Activated CD4-positive, CD25-positive, alpha-beta regulatory T cell (primary cell): ENCODE measurements around the gene CPNE2.
"Not testable (repeated sequence)": the region's sequence is repeated elsewhere in the genome, so short reads cannot be mapped to it uniquely, and the experiment has no call there.

Source experiments
- DNase-seq, 4 experiments: peaks; one replicate each; lab custom pipeline; 2025; lab: John Stamatoyannopoulos, UW

The CPNE2 gene

GRCh38 chr16:57091975-57092785 is at the start of gene CPNE2:
Gene CPNE2, plus strand, starts transcription at chr16:57092583. Its CDS starts 18,160 bp downstream, at chr16:57110743.
- no peak for DNase-seq

GRCh38 chr16:57043248-57043647 is 49.1 kb upstream of the CPNE2 start:
- no peak for DNase-seq

DNA sequence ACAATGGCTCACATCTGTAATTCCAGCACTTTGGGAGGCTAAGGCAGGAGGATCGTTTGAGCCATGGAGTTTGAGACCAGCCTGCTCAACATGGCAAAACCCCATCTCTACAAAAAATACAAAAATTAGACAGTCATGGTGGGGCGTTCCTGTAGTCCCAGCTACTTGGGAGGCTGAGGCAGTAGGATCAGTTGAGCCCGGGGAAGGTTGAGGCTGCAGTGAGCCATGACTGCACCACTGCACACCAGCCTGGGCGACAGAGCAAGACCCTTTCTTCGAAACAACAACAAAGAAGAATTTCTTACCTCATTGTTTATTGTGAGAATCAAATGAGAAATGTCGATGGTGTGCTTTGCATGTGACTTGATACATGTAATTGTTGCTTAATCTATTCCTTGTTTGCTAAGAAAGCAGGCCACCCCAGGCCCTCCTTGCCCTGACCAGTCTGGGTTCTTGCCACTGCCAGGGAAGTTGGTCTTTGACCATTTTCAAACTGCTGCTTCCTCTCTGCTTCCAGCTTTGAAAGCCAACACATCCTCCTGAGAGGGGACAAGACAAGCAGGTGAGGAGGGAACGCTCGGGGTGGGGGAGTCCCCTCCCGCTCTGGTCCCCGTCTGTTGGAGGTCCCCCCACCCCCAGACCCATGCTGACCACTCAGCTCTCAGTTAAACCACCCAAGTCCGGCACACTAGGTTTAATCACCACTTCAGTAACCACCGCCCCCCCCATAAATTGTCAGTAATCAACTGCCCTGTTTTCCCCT is 47.3 kb upstream of the CPNE2 start:
- no peak for DNase-seq

DNA sequence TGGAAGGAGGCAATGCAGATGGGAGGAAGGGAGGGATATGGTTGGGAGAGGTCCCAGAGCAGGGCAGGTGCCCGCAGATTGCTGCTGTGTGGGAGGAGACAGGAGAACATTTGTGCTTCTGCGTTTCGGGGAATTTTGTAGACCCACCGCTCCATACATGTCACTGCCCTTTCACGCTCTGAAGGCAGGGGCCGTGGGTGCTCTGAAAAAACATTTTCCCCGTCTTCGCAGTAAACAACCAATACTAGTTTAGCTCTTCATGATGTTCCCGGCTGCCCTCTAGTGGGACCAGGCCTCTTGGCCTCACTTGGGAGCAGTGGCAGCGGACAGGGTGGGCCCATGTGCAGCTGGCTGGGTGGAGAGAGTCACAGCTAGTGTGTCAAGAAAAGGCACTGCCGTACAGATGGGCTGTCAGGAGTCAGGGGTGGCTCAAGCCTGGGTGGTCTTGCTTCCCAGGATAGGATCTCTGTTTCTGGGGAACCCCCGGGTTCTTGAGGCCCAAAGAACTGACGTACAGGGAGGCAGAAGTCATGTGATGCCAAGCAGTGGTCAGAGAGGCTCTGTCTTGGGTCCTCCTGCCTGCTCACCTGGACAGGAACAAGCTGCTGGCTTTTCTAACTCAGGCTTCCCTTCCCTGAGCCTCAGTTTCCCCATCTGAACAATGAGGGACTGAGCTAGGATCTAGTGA is 46.5 kb upstream of the CPNE2 start:
- DNase-seq, result no peak

DNA sequence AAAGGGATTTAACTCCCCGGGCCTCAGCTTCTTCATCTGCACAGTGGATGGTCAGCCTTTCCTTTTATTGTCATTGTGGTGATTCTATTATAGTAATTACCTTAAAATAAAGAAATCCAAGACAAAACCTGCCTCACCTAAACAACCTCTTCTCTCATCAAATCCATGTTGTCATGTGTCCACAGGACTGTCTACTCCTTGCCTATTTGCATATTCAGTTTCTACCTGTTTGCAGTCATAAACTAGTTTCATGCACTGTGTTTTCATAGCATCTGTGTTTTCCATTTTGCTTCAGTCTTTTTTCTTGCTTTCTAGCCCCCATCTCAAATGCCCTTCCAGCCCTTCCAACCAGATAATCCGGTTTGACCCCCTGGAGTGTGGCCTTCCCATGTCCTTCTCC is 44.3 kb upstream of the CPNE2 start:
- no peak for DNase-seq

DNA sequence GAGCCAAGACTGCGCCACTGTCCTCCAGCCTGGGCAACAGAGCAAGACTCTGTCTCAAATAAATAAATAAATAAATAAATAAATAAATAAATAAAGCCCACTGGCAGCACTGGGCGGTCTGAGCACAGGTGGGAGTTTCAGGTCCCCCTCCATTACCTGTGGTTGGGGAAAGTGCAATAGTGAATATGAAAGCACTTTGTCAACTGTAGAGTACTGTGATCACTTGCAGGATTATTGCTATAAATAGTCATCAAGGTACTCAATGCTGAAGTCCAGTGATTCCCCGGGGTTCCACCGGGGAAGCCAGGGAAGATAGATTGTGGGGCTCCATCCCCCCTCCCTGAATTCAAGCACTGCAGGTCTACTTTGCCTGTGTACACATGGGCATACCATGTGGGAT is 42.7 kb upstream of the CPNE2 start:
- DNase-seq, result no peak

DNA sequence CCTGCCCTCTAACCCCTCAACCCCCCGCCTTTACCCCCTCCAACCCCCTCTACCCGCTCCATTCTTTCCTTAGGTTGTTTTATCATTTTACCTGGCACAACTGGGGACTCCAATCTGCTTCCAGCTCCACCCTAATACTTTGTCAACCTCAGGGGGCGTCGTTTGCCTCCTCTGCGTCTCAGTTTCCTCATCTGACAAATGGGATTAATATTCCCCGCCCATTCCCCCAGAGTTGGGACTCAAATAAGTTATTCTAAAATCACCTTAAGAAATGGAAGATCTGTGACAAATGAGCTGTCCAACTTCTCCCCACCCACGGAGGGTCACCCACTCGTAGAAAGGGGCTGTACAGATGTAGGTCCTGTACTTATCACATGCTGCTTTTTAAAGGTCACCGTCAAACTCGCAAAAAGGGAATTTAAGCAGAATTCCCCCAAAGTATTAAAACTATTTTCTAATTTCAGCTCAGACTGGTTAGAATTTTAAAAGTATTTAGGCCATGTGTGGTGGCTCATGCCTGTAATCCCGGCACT is 40.6 kb upstream of the CPNE2 start:
- no peak for DNase-seq

GRCh38 chr16:57053206-57053605 is 39.2 kb upstream of the CPNE2 start:
- DNase-seq, result no peak

- no peak for DNase-seq
Measured at GRCh38 chr16:57054338-57054737, 38.0 kb upstream of the CPNE2 start.

- DNase-seq, result no peak
Measured at GRCh38 chr16:57054771-57055170, 37.6 kb upstream of the CPNE2 start.

- DNase-seq, result no peak
Measured at GRCh38 chr16:57055671-57056070, 36.7 kb upstream of the CPNE2 start.

DNA sequence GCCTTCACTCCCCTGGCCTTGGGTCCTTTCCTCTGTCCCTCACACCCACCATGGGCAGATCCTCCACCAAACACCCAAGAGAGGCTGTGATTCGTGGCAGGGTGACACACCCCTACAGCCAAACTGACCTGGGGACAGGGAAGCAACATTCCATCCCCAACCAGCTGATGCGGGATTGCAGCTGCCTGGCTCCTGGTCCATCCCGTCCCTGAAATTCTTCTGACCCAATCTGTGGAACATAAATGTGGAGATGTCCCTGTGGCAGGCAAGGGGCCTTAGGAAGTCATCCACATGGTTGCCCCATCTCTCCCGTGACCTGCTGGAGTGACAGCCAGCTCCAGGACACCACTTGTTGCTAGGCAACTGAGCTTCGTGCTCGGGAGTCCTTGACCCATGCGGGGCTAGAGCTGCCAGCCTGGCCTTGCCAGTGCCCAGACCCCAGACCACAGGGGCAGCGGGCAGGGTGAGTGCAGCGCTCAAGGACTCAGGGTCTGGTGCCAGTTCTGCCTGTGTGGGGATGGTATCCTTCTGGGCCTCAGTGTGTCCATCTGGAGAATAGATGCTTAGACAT is 34.0 kb upstream of the CPNE2 start:
- DNase-seq, result no peak

DNA sequence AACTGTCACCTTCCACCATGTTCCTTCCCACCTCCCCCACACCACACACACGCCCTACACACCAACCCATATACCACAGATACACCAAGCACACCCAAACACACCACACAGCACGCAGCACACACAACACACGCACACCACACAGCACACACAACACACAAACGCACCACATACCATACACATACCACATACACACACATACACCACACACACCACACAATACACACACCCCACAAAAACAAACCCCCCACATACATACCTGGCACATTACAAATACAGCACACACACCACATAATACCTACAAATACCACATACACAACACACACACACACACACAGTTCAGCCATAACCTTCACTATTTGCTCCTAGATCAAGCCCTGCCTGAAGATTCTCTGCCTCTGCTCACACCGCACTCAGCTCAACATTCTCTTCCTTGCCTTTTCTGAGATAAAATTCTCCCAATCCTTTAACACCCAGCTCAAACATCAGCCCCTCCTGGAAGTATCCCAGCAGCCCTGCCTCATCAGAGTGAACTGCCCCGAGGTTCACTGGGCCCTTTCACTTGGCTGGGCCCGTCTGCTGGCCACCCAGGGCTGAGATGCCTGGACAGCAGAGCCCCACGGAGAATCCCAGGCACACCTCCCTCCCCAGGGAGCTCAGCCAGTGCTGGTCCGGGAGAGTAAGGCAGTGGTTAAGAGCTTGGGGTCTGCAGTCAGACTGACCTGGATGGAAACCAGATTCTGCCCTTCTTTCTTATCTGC is 31.9 kb upstream of the CPNE2 start:
- no peak for DNase-seq

DNA sequence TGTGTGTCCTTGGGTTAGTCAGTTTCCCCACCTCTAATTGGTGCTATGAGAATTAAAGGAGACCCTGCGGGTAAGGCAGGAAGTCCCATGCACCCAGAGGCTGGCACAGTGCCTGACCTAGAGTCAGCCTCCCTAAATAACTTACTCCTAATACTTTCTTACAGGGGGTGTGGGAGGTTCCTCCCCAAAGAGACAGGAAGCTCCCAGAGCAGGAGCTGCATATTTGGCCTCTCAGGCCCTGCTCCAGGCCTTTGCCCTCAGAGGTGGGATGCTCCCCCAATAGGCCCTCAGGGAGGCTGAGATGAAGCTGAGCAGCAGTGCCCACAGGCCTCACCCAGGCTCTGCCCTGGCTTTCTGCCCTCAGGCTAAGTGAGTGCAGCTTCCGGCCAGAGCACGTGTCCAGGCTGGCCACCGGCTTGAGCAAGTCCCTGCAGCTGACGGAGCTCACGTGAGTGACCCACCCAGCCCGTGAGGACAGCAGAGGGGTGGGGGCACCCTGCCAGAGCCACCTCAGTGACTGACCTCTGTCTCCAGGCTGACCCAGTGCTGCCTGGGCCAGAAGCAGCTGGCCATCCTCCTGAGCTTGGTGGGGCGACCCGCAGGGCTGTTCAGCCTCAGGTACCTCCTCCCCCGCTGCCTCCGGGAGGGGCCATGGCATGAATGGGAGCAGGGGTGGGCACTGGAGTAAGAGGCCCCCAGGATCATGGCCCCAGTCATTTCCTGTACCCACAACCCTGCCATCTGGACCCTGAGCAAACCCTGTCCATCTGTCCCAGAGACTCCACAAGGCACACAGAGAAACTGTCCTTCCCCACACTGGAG is 31.1 kb upstream of the CPNE2 start:
- no peak for DNase-seq

- DNase-seq, result no peak
Measured at GRCh38 chr16:57062329-57062728, 30.1 kb upstream of the CPNE2 start.

GRCh38 chr16:57063189-57063588 is 29.2 kb upstream of the CPNE2 start:
- DNase-seq, result not testable (repeated sequence)

DNA sequence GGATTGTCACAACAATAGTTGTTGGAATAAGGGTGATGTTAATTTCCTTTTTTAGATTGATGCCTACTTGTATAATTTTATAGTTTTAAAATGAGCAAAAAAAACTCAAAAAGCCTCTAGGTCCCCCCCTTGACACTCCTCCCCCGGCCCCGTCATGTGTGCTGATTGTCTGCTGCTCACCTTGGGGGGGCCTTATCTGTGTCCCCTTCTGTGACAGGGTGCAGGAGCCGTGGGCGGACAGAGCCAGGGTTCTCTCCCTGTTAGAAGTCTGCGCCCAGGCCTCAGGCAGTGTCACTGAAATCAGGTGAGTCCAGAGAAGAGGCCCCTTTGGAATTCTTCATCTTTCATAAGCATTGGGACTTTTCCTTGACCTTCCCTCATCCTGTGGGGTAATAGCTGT is 27.4 kb upstream of the CPNE2 start:
- no peak for DNase-seq

DNA sequence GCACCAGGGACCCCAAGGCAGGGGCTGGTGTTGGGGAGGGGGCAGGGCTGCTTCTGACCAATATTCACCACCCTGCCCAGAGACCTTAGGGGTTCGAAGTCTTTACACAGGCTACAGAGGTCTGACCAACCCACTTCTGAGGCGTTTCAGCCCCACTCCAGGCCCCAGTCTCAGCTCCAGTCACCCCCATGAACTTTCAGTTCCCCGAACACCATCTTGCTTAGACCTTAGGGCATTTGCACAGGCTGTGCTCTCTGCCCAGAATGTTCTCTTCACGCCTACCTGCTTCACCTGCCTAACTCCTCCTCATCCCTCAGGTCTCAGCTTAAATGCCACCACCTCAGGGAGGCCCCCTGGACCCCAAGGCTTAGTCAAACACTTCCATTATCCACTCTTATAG is 25.8 kb upstream of the CPNE2 start:
- no peak for DNase-seq

DNA sequence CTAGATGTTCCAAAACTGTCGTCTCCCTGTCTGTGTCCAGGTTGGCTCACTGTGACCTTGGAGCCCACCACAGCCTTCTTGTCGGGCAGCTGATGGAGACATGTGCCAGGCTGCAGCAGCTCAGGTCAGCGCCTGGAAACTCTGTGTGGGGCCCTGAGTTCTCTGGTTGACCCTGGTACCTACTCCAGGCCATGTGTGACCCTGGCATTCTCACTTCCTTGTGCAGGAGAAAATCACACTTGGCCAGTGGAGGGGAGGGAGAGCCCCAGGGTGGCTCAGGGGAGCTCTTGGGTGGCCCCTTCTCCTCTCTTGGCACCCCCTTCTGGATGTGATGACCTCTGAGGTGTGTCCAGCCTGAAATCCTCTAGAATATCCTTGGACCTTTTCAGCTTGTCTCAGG is 25.0 kb upstream of the CPNE2 start:
- no peak for DNase-seq

GRCh38 chr16:57069053-57069452 is 23.3 kb upstream of the CPNE2 start:
- DNase-seq, result no peak
